HCT116 (cell line): ENCODE data around the gene C17orf114.

Experiments used
- TF ChIP-seq, protein P1 (sequence below), 3 experiments: fragments of 200-600 bp in 1 of 3; sonication (generic) in 1 of 3; IDR thresholded peaks in 2 of 3; conservative IDR thresholded peaks in 1 of 3; 2 replicates each; pipeline ENCODE4 v1.5.1; 2012 to 2017; ENCODE audit warnings: low read depth in 2 of 3, low read length in 2 of 3, antibody characterized with exemption in 1 of 3, borderline replicate concordance in 1 of 3, control low read depth in 1 of 3, mild to moderate bottlenecking in 1 of 3, mixed read lengths in 1 of 3, mixed run types in 1 of 3, moderate library complexity in 1 of 3; ENCODE audit not compliant: insufficient read depth in 1 of 3
- TF ChIP-seq, protein P2 (sequence below): IDR thresholded peaks from 2 replicates; pipeline ENCODE4 v1.6.1; 2012

DNA sequence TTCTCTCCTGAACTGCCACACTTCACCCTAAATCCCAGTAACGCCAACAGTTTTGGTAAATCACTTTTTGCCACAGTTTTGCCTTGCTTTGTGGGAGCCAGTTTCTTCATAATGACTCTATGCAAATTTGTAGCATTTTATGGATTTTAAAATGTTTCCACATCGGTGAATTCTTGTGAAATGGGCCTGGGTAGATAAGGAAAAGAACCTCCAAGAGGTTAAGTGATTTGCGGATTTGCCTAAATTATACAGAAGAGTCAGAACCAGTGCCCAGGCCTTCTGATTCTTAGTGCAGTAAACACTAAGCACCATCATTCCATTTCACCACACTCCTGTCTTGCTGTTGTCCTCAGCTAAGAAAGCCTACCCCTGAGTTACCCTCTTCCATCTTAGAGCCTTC lies 49.0 kb upstream of the C17orf114 start:
- TF ChIP-seq, protein P1, sequence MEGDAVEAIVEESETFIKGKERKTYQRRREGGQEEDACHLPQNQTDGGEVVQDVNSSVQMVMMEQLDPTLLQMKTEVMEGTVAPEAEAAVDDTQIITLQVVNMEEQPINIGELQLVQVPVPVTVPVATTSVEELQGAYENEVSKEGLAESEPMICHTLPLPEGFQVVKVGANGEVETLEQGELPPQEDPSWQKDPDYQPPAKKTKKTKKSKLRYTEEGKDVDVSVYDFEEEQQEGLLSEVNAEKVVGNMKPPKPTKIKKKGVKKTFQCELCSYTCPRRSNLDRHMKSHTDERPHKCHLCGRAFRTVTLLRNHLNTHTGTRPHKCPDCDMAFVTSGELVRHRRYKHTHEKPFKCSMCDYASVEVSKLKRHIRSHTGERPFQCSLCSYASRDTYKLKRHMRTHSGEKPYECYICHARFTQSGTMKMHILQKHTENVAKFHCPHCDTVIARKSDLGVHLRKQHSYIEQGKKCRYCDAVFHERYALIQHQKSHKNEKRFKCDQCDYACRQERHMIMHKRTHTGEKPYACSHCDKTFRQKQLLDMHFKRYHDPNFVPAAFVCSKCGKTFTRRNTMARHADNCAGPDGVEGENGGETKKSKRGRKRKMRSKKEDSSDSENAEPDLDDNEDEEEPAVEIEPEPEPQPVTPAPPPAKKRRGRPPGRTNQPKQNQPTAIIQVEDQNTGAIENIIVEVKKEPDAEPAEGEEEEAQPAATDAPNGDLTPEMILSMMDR (IDR thresholded peaks at IDR 0.05 in 2 of 3, conservative IDR thresholded peaks at IDR 0.05 in 1 of 3; ENCODE audit: borderline replicate concordance in 1 of 3, insufficient read depth in 1 of 3, low read depth in 2 of 3, low read length in 2 of 3), result no peak
- TF ChIP-seq, protein P2, sequence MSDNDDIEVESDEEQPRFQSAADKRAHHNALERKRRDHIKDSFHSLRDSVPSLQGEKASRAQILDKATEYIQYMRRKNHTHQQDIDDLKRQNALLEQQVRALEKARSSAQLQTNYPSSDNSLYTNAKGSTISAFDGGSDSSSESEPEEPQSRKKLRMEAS, result no peak
